GM20000 (cell line): ENCODE measurements around the gene GULP1.
"Not testable (repeated sequence)": the region's sequence is repeated elsewhere in the genome, so short reads cannot be mapped to it uniquely, and the experiment has no call there.

Experiments
- DNase-seq: peaks from one replicate; pipeline ENCODE4 v3.0.0; 2012; ENCODE audit warnings: low spot score
- TF ChIP-seq, protein P1 (sequence below): IDR thresholded peaks from 2 replicates; pipeline ENCODE4 v1.5.1; 2012; ENCODE audit warnings: mild to moderate bottlenecking, control low read depth; ENCODE audit errors: extremely low read depth, missing control alignments

GULP1 gene

DNA sequence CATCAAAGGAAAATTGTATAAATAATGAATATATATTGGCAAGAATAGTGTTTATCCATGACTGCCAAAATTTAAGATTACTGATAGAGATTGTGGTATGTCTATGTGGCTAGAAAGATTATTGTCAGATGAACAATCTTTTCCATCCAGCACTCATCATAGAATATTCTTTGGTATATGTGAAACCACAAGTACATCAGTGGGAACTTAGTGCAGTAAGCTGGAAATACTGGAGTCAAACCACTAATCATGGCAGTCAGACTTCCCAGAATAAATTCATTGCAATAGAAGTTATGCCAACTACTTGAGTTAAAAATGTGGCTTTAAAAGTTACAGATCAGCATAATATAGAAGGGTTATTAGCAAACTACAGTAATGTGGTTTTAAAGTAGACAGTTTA, 310.3 kb downstream of the GULP1 start:
- TF ChIP-seq, protein P1, sequence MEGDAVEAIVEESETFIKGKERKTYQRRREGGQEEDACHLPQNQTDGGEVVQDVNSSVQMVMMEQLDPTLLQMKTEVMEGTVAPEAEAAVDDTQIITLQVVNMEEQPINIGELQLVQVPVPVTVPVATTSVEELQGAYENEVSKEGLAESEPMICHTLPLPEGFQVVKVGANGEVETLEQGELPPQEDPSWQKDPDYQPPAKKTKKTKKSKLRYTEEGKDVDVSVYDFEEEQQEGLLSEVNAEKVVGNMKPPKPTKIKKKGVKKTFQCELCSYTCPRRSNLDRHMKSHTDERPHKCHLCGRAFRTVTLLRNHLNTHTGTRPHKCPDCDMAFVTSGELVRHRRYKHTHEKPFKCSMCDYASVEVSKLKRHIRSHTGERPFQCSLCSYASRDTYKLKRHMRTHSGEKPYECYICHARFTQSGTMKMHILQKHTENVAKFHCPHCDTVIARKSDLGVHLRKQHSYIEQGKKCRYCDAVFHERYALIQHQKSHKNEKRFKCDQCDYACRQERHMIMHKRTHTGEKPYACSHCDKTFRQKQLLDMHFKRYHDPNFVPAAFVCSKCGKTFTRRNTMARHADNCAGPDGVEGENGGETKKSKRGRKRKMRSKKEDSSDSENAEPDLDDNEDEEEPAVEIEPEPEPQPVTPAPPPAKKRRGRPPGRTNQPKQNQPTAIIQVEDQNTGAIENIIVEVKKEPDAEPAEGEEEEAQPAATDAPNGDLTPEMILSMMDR = no peak
- DNase-seq = no peak

DNA sequence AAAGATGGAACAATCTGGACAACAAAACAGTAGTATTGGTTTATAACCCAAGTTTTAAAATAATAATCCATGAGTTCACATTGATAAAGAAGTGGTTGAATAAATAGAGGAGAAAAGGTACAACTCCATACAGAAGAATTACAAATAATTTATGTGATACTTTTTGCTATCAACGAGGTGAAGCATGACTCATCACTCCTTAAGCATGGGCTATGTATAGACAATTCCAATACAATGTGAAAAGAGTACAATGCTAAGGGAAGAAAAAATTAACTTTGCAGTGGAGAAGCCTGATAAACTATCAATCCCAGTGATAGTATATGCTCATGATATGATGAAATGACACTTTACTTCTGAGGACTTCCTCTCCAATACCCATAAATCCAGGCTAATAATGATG, 312.9 kb downstream of the GULP1 start:
- TF ChIP-seq, protein P1 = no peak
- DNase-seq = no peak

DNA sequence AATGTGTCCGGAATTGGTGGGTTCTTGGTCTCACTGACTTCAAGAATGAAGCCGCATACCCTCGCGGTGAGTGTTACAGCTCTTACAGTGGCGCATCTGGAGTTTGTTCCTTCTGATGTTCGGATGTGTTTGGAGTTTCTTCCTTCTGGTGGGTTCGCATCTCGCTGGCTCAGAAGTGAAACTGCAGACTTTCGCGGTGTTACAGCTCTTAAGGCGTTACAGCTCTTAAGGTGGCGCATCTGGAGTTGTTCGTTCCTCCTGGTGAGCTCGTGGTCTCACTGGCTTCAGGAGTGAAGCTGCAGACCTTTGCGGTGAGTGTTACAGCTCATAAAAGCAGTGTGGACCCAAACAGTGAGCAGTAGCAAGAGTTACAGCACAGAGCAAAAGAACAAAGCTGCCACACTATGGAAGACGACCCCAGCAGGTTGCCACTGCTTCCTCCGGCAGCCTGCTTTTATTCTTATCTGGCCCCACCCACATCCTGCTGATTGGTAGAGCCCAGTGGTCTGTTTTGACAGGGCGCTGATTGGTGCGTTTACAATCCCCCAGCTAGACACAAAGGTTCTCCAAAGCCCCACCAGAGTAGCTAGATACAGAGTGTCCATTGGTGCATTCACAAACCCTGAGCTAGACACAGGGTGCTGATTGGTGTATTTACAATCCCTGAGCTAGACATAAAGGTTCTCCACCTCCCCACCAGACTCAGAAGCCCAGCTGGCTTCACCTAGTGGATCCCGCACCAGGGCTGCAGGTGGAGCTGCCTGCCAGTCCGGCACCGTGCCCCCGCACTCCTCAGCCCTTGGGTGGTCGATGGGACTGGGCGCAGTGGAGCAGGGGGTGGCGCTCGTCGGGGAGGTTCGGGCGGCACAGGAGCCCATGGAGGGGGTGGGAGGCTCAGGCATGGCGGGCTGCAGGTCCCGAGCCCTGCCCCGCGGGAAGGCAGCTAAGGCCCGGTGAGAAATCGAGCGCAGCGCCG, 314.2 kb downstream of the GULP1 start:
- not testable (repeated sequence) for DNase-seq

DNA sequence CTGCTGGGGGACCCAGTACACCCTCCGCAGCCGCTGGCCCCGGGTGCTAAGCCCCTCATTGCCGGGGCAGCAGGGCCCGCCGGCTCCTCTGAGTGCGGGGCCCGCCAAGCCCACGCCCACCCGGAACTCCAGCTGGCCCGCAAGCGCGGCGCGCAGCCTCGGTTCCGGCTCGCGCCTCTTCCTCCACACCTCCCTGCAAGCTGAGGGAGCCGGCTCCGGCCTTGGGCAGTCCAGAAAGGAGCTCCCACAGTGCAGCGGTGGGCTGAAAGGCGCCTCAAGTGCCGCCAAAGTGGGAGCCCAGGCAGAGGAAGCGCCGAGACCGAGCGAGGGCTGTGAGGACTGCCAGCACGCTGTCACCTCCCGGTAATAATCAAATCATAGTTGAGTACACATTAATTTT, 314.9 kb downstream of the GULP1 start:
- DNase-seq = not testable (repeated sequence)

DNA sequence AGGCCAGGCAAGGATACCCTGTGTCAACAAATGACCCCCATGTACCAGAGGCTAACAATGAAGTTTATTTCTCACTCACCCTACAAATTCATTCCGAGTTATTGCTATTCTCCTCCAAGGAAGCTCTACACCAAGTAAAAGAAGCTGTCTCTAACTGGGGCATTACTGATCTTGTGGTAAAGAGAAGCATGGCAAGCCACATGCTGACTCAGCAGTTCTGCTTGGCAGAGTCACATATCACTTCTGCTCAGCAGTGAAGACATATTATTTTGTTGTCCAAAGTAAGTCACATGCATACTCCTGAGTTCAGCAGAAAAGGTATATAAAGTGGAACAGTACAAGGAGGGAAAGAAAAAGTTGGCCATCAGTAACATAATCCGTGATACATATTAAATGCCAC, 315.8 kb downstream of the GULP1 start:
- TF ChIP-seq, protein P1 = no peak
- no peak for DNase-seq

DNA sequence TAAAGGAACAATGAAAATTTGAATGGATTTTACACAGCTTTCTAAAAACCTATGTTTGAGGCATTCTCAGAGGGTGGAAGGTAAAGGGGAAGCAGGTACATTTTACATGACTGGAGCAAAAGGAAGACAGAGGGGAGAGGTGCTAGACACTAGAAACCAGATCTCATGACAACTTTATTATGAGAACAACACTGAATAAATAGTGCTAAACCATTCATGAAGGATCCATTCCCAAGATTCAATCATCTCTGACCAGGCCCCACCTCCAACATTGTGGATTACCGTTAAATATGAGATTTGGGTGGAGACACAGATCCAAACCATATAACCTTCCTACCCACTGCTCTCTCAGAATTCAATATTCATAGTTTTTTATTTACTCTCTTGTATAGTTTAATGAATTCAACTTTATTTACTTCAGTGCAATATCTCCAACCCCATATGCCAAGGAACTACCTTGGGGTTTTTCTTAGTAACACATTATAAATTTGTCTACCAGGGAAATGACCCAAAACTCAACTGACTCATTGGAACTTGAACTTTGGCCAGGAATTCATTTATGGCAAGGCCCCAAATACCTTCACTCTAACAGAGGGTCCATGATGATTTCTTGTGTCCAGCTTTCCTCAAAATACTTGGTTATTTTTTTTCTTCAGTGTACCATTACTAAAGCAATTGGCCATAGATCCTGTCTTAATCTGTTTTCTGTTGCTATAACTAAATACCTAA, 317.8 kb downstream of the GULP1 start:
- DNase-seq = no peak
- TF ChIP-seq, protein P1 = no peak

DNA sequence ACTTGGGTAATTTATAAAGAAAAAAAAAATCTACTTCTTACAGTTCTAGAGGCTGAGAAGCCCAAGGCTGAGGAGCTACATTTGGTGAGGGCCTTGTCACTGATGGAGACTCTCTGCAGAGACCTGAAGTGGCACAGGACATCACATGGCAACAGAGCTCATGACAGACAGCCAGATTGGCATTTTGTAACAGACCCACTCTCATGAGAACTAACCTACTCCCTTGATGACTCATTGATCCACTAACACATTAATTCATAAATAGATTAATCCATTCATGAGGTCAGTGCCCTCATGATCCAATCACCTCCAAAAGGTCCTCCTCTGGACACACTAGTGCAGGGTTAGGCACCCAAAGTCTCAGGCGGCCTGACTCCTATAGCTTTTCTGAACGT, 318.4 kb downstream of the GULP1 start:
- TF ChIP-seq, protein P1 = no peak
- DNase-seq = no peak

DNA sequence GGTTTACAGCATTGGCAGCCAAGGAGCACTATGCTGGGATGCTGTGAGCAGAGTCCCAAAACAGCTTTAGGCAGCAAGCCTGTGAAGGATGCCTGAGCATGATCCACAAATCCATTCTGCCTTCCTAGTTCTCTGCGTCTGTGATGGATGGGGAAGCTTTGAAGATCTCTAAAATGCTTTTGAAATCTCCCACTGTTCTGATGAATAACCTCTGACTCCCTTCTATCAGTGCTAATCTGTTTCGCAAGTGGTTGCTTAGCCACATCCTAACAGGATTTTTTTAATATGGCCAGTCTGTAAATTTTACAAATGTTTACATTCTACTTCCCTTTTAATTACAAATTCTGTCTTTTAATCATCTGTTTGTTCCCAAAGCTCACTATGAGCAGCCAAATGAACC, 319.2 kb downstream of the GULP1 start:
- DNase-seq = no peak
- TF ChIP-seq, protein P1 = no peak
